Activated CD8-positive, alpha-beta T cell treated with anti-CD3 and anti-CD28 coated beads for 36 hours (primary cell): Measurements from ENCODE around the gene B3GALT4. TPM values are rescaled to one million over a fixed set of nuclear protein-coding genes. Genes with fewer than 3 reads are reported as not detected.

Source experiments
- ATAC-seq: fragments of 200-7000 bp; cut with Tn5 transposase; one replicate; pipeline ENCODE4 v1.10.0; 2021; ENCODE audit warnings: mild to moderate bottlenecking, moderate library complexity
- CTCF ChIA-PET: fragments of 350-600 bp; sonication (Branson Sonifier 250); formaldehyde crosslinking; loops from one replicate; lab custom pipeline; 2021; ENCODE audit warnings: antibody characterized with exemption; lab: Charles Lee
- POLR2A ChIA-PET: fragments of 350-600 bp; sonication (Branson Sonifier 250); formaldehyde crosslinking; loops from one replicate; lab custom pipeline; 2021; ENCODE audit warnings: antibody characterized with exemption; lab: Charles Lee
- DNase-seq: peaks from one replicate; pipeline ENCODE4 v3.0.0-alpha.2; 2020
- H3K27ac Mint-ChIP-seq: one replicate; pipeline ENCODE4 v1.8.0; 2021; ENCODE audit warnings: mild to moderate bottlenecking, mixed read lengths
- H3K27me3 Mint-ChIP-seq: one replicate; pipeline ENCODE4 v1.8.0; 2021; ENCODE audit warnings: mixed read lengths
- H3K36me3 Mint-ChIP-seq: one replicate; pipeline ENCODE4 v1.8.0; 2021; ENCODE audit warnings: low read depth, mixed read lengths
- H3K4me1 Mint-ChIP-seq: one replicate; pipeline ENCODE4 v1.8.0; 2021; ENCODE audit warnings: low read depth, mixed read lengths
- H3K4me3 Mint-ChIP-seq: one replicate; pipeline ENCODE4 v1.8.0; 2021; ENCODE audit warnings: mild to moderate bottlenecking, moderate library complexity, mixed read lengths
- H3K9me3 Mint-ChIP-seq: one replicate; pipeline ENCODE4 v1.8.0; 2021; ENCODE audit warnings: mixed read lengths
- intact Hi-C: fragments of 100-400 bp; cut with micrococcal nuclease; formaldehyde crosslinking; loops from one replicate; pipeline ENCODE4 v1.10.0; 2022
- total RNA-seq, 2 experiments: library from RNA; stranded (reverse); gene quantifications; one replicate each; pipeline ENCODE4 v1.2.3, GENCODE V29; 2021
- TF ChIP-seq, protein P1 (sequence below): fragments of 200-600 bp; IDR thresholded peaks from one replicate; pipeline ENCODE4 v1.8.0; 2022; ENCODE audit warnings: antibody characterized with exemption, mild to moderate bottlenecking

B3GALT4 gene
- total RNA-seq, 2 experiments from 2014 or later, result 3.6 to 4.2 TPM

DNA sequence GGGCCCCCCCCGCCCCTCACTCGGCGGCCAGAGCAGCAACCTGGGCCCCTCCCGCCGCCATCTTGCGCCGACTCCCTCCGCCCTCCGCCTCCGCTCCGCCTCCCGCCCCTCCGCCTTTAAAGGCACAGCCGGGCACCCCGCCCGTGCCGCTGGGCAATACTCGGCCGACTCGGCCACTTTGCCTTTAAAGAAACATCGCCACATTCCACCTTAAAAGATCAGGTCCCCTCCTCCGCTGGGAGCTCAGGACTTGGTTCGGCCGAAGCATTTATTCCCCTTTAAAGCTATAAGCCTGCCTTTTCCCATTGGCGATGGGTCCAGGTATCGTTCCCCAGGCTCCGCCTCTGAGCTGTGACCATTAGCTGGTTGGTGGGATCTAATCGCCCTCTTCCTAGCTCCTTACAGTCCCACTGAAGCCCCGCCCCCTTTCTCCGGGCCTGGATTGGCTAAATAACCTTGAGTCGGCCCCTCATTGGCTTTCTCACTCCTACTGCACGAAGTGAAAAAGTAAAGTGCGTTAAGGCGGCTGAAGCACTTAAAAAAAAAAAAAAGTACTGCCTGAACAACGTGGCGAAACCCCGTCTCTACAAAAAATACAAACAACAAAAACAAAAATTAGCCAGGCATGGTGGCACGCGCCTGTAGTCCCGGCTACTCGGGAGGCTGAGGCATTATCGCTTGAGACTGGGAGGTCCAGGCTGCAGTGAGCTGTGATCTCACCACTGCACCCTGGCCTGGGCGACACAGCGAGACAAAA lies 40.9 kb downstream of the B3GALT4 start, which contains the start of gene ZBTB22:
Gene ZBTB22 (minus strand): TSS at position 76 of the 757 bp plus-strand sequence. CDS start 828 bp downstream, outside the sequence.
- intact Hi-C loops, result no loop called here

DNA sequence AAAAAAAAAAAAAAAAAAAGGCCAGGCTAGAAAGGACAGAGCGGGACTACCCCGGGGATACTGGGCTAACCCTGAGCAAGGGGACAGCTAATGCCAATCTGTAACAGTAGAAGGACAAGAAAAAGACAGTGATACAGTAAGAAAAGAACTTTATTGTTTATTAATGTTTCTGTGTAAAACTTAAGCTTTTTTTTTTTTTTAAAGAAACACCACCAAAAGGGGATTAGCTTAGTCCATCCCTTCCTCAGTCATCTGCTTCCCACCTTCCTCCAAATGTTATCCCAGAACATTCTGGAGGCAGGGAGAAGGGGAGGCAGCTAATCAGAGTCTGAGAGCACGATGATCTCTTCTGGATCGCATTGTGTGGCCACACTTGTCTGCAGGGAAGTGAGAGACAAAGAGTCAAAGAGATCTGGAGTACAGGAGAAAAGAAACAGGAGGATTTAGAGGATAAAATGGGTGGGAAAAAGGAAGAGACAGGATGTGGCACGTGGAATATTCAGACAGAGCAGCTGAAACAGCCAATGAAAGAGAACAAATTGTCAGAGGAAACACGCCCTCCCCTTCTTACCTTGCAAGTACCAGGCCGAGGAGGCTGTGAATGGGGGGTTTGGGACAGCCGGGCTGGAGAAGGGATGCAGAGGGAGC lies 41.6 kb downstream of the B3GALT4 start:
- DNase-seq, result no peak
- Mint-ChIP-seq H3K27me3 (no peaks in the 10 kb centered on the region), H3K4me1 (peaks cover 70% of the 10 kb centered on the region), H3K4me3 (peak overlapping the region; percentile 97), H3K36me3 (peaks cover 54% of the 10 kb centered on the region), H3K9me3 (no peaks in the 10 kb centered on the region), H3K27ac (peak overlapping the region; percentile 97)
- ChIA-PET POLR2A (interaction anchor here (0.6 to 4.8 kb wide), 11 partner anchors 21 to 390 kb away, joined by 3 to 42 read pairs (median 4); partner anchors contain the start of genes PFDN6, RGL2, RPS18 and SYNGAP1), CTCF (interaction anchor here (0.7 to 1.6 kb wide), 8 partner anchors 19 to 289 kb away, joined by 3 to 6 read pairs (median 4); partner anchors contain the start of genes B3GALT4, PFDN6 and WDR46)
- no peak for ATAC-seq
- TF ChIP-seq, protein P1, sequence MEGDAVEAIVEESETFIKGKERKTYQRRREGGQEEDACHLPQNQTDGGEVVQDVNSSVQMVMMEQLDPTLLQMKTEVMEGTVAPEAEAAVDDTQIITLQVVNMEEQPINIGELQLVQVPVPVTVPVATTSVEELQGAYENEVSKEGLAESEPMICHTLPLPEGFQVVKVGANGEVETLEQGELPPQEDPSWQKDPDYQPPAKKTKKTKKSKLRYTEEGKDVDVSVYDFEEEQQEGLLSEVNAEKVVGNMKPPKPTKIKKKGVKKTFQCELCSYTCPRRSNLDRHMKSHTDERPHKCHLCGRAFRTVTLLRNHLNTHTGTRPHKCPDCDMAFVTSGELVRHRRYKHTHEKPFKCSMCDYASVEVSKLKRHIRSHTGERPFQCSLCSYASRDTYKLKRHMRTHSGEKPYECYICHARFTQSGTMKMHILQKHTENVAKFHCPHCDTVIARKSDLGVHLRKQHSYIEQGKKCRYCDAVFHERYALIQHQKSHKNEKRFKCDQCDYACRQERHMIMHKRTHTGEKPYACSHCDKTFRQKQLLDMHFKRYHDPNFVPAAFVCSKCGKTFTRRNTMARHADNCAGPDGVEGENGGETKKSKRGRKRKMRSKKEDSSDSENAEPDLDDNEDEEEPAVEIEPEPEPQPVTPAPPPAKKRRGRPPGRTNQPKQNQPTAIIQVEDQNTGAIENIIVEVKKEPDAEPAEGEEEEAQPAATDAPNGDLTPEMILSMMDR, result no peak
- intact Hi-C loops, result no loop called here

More for the DNA sequence above, 40.9 kb downstream of the B3GALT4 start, which contains the start of gene ZBTB22:
- Mint-ChIP-seq H3K27ac (peak within 1 kb of the TSS; percentile 97), H3K36me3 (peaks cover 61% of the 10 kb centered on the region), H3K4me3 (peak within 1 kb of the TSS; percentile 97), H3K27me3 (no peaks in the 10 kb centered on the region), H3K9me3 (no peaks in the 10 kb centered on the region), H3K4me1 (peaks cover 68% of the 10 kb centered on the region)
- DNase-seq (peak; percentile 100), ATAC-seq (peak; percentile 67)
- CTCF ChIA-PET, result interaction anchor here (0.6 to 1.5 kb wide), 7 partner anchors 19 to 289 kb away, joined by 3 to 6 read pairs (median 4); partner anchors contain the start of genes B3GALT4, PFDN6 and WDR46
- TF ChIP-seq, protein P1, result no peak
- POLR2A ChIA-PET, result interaction anchor here (0.6 to 4.8 kb wide), 12 partner anchors 20 to 480 kb away, joined by 3 to 42 read pairs (median 4); partner anchors contain the start of genes PFDN6, RGL2, RPS18 and SYNGAP1

DNA sequence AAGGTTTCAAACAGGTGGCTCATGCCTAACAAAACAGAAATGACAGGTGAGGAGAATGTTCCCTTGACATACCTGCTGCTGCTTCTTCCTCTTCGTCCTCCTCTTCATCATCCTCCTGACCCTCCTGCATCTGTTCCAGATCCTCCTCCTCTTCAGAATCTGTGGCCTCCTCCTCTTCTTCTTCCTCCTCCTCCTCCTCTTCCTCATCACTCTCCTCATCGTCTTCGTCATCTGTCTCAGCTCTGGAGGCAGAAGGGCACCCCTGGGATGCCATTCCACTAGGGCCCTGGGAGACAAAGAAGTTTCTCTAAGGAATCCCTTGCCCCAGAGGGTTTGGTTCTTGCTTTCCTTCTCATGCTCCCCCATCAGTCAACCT lies 43.0 kb downstream of the B3GALT4 start:
- peak overlapping the region; percentile 97 for H3K4me3 Mint-ChIP-seq
- intact Hi-C loops, result no loop called here
- peaks cover 71% of the 10 kb centered on the region for H3K4me1 Mint-ChIP-seq
- ChIA-PET POLR2A (no interaction called here), CTCF (interaction anchor here (1.6 kb wide), 1 partner anchor 106 kb away, joined by 5 read pairs; no protein-coding TSS in a partner anchor)
- no peak for DNase-seq
- TF ChIP-seq, protein P1, result no peak
- no peaks in the 10 kb centered on the region for H3K9me3 Mint-ChIP-seq
- peaks cover 51% of the 10 kb centered on the region for H3K36me3 Mint-ChIP-seq
- ATAC-seq, result no peak
- peak overlapping the region; percentile 98 for H3K27ac Mint-ChIP-seq
- H3K27me3 Mint-ChIP-seq, result no peaks in the 10 kb centered on the region

DNA sequence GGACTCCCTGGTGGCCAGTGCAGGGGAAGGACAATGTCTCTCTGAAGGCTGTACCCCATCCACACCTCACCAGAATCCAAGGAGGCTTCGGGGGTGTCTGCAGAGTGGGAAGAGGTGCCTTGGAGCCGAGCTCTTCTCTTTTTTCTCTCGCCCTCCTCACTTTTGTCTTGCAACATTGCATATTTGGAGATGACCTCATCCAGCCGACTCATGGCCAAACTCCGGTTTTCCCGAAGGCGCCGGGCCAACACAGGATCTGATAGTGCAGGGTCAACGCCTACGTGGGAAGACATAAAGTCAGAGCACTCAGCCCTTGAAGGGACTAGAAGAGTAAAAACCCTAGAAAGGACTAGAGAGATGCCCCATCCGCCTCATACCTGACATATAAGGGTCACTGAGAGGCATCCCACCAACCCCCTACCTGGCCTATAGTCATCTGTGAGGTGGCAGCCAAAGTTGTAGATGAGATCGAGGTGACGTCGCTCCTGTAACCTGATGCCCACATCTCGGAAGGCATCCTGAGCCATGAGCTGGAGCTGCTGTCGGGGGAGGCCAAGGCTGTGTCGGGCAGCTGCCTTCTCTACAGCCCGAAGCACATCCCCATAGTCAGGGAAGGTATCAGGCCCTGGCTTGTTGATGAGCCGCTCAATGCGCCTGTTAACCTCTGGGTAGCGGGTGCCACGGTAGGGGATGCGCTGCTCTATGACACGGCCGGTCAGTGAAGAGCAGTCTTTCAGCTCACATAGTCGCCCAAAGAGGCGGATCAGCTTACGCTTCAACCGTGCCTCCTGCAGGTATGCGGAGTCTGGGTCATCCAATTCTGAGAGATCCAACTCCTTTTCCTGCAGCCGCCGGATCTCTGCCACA lies 43.6 kb downstream of the B3GALT4 start:
- peak overlapping the region; percentile 90 for H3K4me3 Mint-ChIP-seq
- ChIA-PET CTCF (no interaction called here), POLR2A (interaction anchor here (0.9 to 1.5 kb wide), 3 partner anchors 9 to 43 kb away, joined by 3 to 6 read pairs (median 4); partner anchors contain the start of gene B3GALT4)
- intact Hi-C loops, result no loop called here
- H3K27me3 Mint-ChIP-seq, result no peaks in the 10 kb centered on the region
- no peaks in the 10 kb centered on the region for H3K9me3 Mint-ChIP-seq
- peaks cover 65% of the 10 kb centered on the region for H3K4me1 Mint-ChIP-seq
- TF ChIP-seq, protein P1, result no peak
- ATAC-seq (no peak), DNase-seq (no peak)
- H3K27ac Mint-ChIP-seq, result peak overlapping the region; percentile 98
- H3K36me3 Mint-ChIP-seq, result peaks cover 51% of the 10 kb centered on the region
